NCI-H524 (cell line): Measurements from ENCODE around the gene SHISA8.
"Not testable (repeated sequence)": the region's sequence is repeated elsewhere in the genome, so short reads cannot be mapped to it uniquely, and the experiment has no call there.

Experiments used
- DNase-seq, 2 experiments: peaks; one replicate each; lab custom pipeline; 2025; lab: John Stamatoyannopoulos, UW

The SHISA8 gene

DNA sequence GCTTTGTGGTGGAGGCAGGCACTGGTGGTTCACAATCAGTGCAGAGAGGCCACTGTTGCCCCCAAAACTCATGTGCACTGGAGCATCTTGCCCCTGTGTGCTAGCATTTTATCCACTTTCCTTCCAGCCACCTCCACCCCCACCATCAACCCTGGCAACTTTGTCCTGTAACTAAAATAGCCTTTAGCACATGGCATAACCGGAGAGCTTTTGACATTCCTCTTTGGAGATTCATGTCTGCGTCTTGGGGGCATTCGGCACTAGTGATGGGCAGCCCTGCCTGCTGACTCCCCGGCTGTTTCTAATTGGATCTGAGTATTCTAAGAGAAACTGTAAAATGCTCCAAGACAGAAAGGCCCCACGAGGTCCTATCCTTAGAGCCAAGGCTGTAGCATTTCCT is 15.8 kb downstream of the SHISA8 start:
- DNase-seq = no peak

- no peak for DNase-seq
Measured at GRCh38 chr22:41898645-41899044, 16.2 kb downstream of the SHISA8 start.

DNA sequence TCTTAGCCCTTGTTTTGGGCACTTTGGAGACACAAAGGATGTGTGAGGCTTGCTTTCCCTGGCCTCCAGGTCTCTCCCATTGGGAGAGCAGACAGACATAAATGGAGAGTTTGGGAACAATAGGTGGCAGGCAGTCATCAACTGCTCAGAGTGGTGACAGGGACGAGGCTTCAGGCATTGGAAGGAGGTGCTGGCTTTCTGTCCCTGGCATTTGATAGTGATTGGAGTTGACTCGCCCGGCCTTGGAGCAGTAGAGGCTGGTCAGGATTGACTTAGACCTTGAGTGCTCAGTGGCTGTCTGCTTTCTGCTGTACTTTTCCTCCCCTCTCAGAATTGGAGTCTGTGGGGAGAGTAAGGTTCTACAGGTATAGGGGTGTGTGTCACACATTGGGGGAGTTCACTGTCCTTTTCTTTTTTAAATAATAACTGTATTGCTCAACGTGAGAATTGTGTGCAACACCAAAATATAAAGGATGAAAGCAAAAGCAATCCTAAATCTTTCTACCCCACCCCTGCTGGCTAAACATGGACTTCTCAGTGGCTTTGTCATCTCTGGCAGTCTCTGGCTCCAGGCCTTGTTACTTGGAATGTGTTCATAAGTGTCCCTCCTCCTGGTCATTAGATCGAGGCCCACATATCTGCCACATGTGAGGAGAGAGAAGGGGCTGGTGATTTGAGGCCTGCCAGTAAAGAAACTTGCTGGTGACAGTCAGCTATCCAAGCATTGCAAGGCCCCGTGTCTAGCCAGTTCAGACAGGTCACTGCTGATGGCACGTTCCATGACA is 21.1 kb downstream of the SHISA8 start:
- no peak for DNase-seq

- DNase-seq = no peak
Measured at GRCh38 chr22:41892721-41893120, 22.2 kb downstream of the SHISA8 start.

DNA sequence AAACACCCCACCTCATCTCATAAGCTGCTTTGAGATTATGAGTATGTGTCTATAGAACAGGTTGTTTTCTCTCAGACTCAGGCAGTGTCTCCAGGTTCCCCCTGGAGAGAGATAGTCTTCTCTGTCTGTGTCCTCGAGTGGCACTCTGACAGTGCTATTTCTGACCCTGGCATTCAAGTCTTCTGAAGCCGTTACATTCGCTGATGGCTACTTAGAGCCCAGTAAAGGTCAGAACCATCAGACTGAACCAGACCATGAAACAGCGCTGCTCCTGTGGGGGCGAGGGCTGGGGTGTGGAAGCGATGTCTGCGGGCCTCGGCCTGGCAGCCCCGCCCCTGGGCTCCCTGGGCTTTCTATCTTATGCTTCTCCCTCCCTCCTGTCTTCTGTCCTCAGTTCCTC is 23.5 kb downstream of the SHISA8 start:
- DNase-seq = no peak

DNA sequence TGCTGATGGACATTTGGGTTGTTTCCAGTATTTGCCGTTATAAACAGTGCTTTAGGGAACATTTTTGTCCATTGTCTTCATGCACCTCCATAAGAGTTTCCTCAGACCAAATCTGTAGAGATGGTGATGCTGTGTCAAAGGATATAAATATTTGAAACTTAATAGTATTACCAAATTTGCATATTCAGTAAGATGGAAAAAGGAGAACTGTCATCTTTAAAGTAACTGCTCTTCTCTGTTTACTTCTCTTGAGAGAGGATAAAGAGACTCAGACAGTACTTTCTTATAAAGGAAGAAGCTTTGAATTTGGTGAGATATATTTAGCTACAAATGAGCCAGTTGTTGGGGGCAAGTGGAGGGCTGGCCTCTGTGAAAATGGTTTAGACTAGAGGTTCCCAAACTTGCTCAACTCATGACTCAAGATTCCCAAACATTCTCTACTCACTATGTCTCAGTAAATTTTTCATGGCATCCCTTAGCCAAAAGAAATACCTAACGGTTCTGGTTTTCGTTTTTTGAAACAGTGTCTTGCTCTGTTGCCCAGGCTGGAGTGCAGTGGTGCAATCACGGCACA is 26.2 kb downstream of the SHISA8 start:
- no peak for DNase-seq

DNA sequence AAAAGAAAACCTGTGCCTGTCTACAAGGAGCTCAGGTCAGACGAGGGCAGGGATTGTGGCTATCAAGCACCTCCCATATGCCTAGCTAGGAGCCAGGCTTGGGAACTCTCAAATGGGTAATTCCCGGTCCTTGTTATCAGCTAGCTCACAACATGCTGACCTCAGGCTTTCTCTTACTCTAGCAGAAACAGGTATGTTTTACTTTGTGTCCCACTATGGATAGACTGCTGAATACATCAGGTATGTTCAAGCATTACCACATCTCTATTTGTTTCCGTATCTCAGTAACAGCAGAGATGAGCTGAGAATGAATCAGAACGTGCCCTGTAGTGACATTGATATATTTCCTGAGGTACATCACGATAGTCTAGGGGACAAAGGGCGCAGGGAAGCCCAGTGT is 29.4 kb downstream of the SHISA8 start:
- DNase-seq = no peak

- DNase-seq = no peak
Measured at GRCh38 chr22:41885116-41885515, 29.8 kb downstream of the SHISA8 start.

- DNase-seq = no peak
Measured at GRCh38 chr22:41883400-41883799, 31.5 kb downstream of the SHISA8 start.

DNA sequence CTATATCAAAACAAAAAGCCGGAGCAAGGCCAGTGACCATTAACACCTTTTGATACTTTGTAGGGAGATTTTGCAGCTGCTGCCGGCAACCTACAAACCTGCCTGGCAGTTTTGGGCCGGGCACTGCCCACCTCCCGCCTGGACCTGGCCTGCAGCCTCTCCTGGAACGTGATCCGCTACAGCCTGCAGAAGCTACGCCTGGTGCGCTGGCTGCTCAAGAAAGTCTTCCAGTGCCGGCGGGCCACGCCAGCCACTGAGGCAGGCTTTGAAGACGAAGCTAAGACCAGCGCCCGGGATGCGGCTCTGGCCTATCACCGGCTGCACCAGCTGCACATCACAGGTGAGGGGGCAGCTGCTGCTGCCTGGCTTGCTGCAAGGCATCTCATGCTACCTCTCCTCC is 34.2 kb downstream of the SHISA8 start:
- no peak for DNase-seq

DNA sequence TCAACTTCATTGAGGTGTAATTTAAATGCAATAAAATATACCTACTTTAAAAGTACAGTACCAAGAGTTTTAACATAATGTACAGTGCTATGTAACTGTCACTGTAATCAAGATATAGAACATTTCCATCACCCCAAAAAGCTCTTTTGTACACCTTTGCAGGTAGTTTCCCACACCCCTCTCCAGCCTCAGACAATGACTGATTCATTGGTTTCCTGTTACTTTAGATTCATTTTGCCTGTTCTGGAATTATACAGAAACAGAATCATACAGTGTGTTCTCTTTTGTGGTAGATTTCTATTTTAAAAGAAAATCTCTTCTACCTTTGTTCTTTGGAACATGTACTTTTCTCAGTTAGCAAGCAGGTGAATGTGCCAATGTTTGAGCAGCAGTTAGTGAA is 38.2 kb downstream of the SHISA8 start:
- DNase-seq = no peak

- DNase-seq = no peak
Measured at GRCh38 chr22:41876275-41876674, 38.6 kb downstream of the SHISA8 start.

DNA sequence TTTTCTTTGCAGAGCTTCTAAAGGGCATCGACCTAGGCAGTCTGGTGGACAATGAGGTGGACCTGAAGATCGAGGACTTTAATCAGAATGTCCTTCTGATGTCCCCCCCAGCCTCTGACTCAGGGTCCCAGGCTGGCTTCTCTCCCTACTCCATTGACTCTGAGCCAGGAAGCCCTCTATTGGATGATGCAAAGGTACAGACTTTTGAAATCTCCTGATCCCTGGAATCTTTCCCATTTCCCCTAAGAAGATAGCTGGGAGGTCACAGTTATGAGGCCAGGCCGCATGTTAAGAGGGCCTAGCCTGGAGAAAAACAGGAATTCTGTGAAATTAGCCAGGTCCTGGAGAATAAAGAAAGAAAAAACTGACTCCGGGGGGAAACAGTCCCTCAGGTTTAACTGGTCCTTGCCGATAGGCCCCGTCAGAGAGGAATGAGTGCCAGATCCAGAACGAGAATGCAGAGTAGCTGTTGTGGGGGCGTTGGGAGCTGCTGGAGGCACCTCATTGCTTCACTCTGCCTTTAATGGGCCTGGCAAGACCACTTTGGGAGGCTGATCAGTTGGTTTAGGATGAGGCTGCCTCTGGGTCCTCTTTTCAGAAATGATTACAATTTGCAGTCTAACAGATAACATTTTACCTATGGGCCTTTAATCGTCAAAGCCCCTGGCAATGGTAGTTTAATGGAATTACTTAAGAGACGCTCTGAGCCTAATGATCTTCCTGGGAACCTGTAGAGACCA is 39.2 kb downstream of the SHISA8 start:
- no peak for DNase-seq

GRCh38 chr22:41874090-41874489 is 40.8 kb downstream of the SHISA8 start:
- DNase-seq = no peak

DNA sequence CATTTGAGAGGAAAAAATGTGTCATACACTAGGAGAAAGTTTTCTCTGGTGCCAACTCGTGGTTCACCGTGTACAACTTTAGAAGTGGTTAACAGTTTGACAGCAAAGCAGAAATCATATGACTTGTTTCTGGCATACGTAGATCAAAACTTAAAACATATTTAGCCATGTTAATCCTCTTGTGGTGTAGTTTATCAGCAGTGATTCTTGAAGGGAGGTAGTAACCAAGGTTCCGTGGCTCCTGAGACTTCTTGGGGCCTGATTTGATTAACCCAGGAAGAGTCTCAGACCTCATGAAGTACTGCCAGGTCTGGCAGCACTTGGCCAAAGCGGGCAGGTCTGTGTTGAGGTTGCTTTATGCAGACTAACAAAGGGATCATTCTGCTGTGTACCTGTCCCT is 41.5 kb downstream of the SHISA8 start:
- DNase-seq = no peak

GRCh38 chr22:41870786-41871185 is 44.1 kb downstream of the SHISA8 start:
- DNase-seq = peak; percentile 82 to 94

GRCh38 chr22:41870081-41870480 is 44.8 kb downstream of the SHISA8 start:
- DNase-seq = not testable (repeated sequence)

DNA sequence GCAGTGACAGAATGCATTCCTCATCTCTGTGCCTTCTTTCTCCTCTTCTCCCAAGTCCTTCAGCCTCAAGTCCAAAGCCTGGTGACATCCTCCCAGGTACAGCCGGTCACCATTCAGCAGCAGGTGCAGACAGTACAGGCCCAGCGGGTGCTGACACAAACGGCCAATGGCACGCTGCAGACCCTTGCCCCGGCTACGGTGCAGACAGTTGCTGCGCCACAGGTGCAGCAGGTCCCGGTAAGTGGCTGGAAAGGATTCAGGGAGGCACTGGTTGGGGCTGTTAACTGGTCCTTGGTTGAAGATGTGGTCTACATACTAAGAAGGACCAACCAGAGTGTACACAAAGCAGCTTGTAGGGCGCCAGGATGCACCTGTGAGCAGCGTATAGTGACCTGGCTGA is 46.3 kb downstream of the SHISA8 start:
- no peak for DNase-seq

- no peak for DNase-seq
Measured at GRCh38 chr22:41863472-41863871, 51.4 kb downstream of the SHISA8 start.

DNA sequence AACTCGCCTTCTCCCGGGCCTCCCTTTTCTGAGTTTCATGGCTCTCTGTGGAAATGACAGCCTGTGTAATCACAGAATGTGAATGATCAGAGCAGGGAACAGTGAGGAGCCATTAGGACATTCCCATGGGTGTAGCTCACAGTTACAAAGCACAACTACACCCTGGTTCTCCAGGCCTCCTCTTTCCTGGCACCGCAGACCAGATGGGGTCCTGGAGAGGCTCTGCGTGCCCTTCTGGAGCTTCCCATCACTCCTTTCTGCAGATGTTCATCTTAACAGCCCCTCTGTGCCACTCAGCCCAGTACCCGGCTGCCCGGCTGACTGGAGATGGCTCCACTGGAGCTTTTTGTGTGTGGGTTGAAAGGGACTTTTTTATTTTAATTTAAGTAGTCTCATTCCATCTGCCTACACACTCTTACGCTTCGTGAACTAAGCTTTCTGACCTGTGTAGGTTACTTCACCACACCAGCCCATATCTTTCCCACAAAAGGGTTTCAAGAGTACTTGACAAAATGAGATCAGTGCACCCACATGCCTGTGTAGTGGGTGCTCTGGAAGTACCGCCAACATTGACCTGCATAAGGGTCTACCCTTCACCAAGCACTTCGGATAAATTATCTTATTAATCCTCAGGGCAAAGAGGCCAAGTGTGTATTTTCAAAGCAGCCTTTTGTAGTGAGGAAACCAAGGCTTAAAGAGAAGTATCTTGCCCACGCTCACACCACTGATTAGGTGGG is 52.2 kb downstream of the SHISA8 start:
- DNase-seq = peak; percentile 97 to 98

DNA sequence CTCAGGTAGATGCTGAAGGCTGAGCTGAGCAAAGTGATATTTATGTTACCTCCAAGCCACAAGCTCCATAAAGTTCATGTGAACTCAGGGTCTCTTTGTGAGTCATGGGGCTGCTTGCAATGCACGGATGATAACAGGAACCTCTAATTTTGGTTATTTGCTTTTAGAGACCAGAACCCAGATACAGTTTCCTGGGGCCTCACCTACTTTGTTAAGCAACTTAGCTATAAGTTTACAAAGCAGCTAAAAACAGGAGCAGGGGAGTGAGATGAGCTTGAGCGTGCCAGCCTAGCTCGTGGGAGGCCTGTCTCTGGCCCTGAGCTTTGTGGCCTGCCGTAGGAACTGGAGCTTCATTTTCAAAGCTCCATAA is 52.7 kb downstream of the SHISA8 start:
- DNase-seq = no peak
